WTC11 (cell line): ENCODE results near the gene TMEM169. TPM values are rescaled to one million over a fixed set of nuclear protein-coding genes. Genes with fewer than 3 reads are reported as not detected.

Experiments used
- ATAC-seq: fragments of 200-7000 bp; cut with Tn5 transposase; 2 replicates; pipeline ENCODE4 v1.10.0; 2021; ENCODE audit warnings: mild to moderate bottlenecking, moderate library complexity
- CTCF ChIA-PET: fragments of 300-600 bp; sonication (Branson Sonifier 250); formaldehyde crosslinking; loops from one replicate; lab custom pipeline; 2021; ENCODE audit warnings: antibody characterized with exemption; lab: Charles Lee
- POLR2A ChIA-PET: fragments of 350-600 bp; sonication (Branson Sonifier 250); formaldehyde crosslinking; loops from one replicate; lab custom pipeline; 2021; ENCODE audit warnings: antibody characterized with exemption; lab: Charles Lee
- DNase-seq: peaks from one replicate; pipeline ENCODE4 v3.0.0; 2021; ENCODE audit warnings: low spot score
- H3K27ac Mint-ChIP-seq: 2 replicates; pipeline ENCODE4 v1.8.0; 2021; ENCODE audit warnings: mixed read lengths
- H3K27me3 Mint-ChIP-seq: 2 replicates; pipeline ENCODE4 v1.8.0; 2021; ENCODE audit warnings: low read depth, mild to moderate bottlenecking, moderate library complexity, mixed read lengths
- H3K36me3 Mint-ChIP-seq: 2 replicates; pipeline ENCODE4 v1.8.0; 2021; ENCODE audit warnings: mixed read lengths
- H3K4me1 Mint-ChIP-seq: 2 replicates; pipeline ENCODE4 v1.8.0; 2022; ENCODE audit warnings: mixed read lengths
- H3K4me3 Mint-ChIP-seq: 2 replicates; pipeline ENCODE4 v1.8.0; 2021; ENCODE audit warnings: mild to moderate bottlenecking, moderate library complexity, mixed read lengths
- H3K9me3 Mint-ChIP-seq: 2 replicates; pipeline ENCODE4 v1.8.0; 2021; ENCODE audit warnings: mixed read lengths
- ATF3 ChIP-seq: sonication (generic); formaldehyde crosslinking; conservative IDR thresholded peaks from 2 replicates; pipeline ENCODE4 v1.8.1; 2022; ENCODE audit warnings: mild to moderate bottlenecking, missing genetic modification reagents
- CBFB ChIP-seq: sonication (generic); formaldehyde crosslinking; IDR thresholded peaks from 2 replicates; pipeline ENCODE4 v1.8.1; 2022; ENCODE audit warnings: mild to moderate bottlenecking, low read depth, missing genetic modification reagents
- E2F4 ChIP-seq: sonication (generic); formaldehyde crosslinking; IDR thresholded peaks from 2 replicates; pipeline ENCODE4 v1.8.1; 2022; ENCODE audit warnings: low read depth, mild to moderate bottlenecking, moderate library complexity, missing genetic modification reagents, borderline replicate concordance
- ELF4 ChIP-seq: sonication (generic); formaldehyde crosslinking; IDR thresholded peaks from 2 replicates; pipeline ENCODE4 v1.8.1; 2022; ENCODE audit warnings: low read depth, mild to moderate bottlenecking, moderate library complexity, missing genetic modification reagents
- ETV6 ChIP-seq: sonication (generic); formaldehyde crosslinking; IDR thresholded peaks from 2 replicates; pipeline ENCODE4 v1.8.1; 2022; ENCODE audit warnings: mild to moderate bottlenecking, missing genetic modification reagents
- FOXP4 ChIP-seq: sonication (generic); formaldehyde crosslinking; IDR thresholded peaks from 2 replicates; pipeline ENCODE4 v1.8.0; 2022; ENCODE audit warnings: mild to moderate bottlenecking, missing genetic modification reagents
- GABPB1 ChIP-seq: sonication (generic); formaldehyde crosslinking; IDR thresholded peaks from 2 replicates; pipeline ENCODE4 v1.8.1; 2023; ENCODE audit warnings: mild to moderate bottlenecking, missing genetic modification reagents
- HMGA2 ChIP-seq: fragments of 250-450 bp; sonication (Bioruptor Pico); IDR thresholded peaks from 2 replicates; pipeline ENCODE4 v1.4.0; 2021; ENCODE audit warnings: mild to moderate bottlenecking, moderate library complexity
- HMGXB4 ChIP-seq: sonication (generic); formaldehyde crosslinking; IDR thresholded peaks from 2 replicates; pipeline ENCODE4 v1.8.1; 2023; ENCODE audit warnings: mild to moderate bottlenecking, moderate library complexity, missing genetic modification reagents
- IRF2 ChIP-seq: sonication (generic); formaldehyde crosslinking; IDR thresholded peaks from 2 replicates; pipeline ENCODE4 v1.8.0; 2022; ENCODE audit warnings: low read depth, missing genetic modification reagents, borderline replicate concordance
- NFYB ChIP-seq: sonication (generic); formaldehyde crosslinking; conservative IDR thresholded peaks from 2 replicates; pipeline ENCODE4 v1.8.0; 2022; ENCODE audit warnings: low read depth, missing genetic modification reagents
- OVOL2 ChIP-seq: fragments of 250-450 bp; sonication (Bioruptor Pico); IDR thresholded peaks from 2 replicates; pipeline ENCODE4 v1.9.0; 2021; ENCODE audit warnings: mild to moderate bottlenecking, borderline replicate concordance
- RORB ChIP-seq: fragments of 250-450 bp; sonication (Bioruptor Pico); IDR thresholded peaks from 2 replicates; pipeline ENCODE4 v1.9.0; 2021; ENCODE audit warnings: mild to moderate bottlenecking
- SMAD4 ChIP-seq: sonication (generic); formaldehyde crosslinking; IDR thresholded peaks from 2 replicates; pipeline ENCODE4 v1.8.0; 2022; ENCODE audit warnings: mild to moderate bottlenecking, missing genetic modification reagents
- SOX15 ChIP-seq: fragments of 250-450 bp; sonication (Bioruptor Pico); IDR thresholded peaks from 2 replicates; pipeline ENCODE4 v1.9.0; 2021; ENCODE audit warnings: mild to moderate bottlenecking
- SP1 ChIP-seq: sonication (generic); formaldehyde crosslinking; conservative IDR thresholded peaks from 2 replicates; pipeline ENCODE4 v1.8.1; 2022; ENCODE audit warnings: missing genetic modification reagents
- STAT6 ChIP-seq: sonication (generic); formaldehyde crosslinking; conservative IDR thresholded peaks from 2 replicates; pipeline ENCODE4 v1.8.1; 2023; ENCODE audit warnings: mild to moderate bottlenecking, low read depth, missing genetic modification reagents, moderate library complexity
- TEAD4 ChIP-seq: sonication (generic); formaldehyde crosslinking; IDR thresholded peaks from 2 replicates; pipeline ENCODE4 v1.8.0; 2022; ENCODE audit warnings: mild to moderate bottlenecking, missing genetic modification reagents
- USF1 ChIP-seq: sonication (generic); formaldehyde crosslinking; IDR thresholded peaks from 2 replicates; pipeline ENCODE4 v1.8.0; 2022; ENCODE audit warnings: mild to moderate bottlenecking, missing genetic modification reagents
- ZNF138 ChIP-seq: sonication (generic); formaldehyde crosslinking; conservative IDR thresholded peaks from 2 replicates; pipeline ENCODE4 v1.8.1; 2022; ENCODE audit warnings: mild to moderate bottlenecking, moderate library complexity, missing genetic modification reagents
- ZNF317 ChIP-seq: sonication (generic); formaldehyde crosslinking; IDR thresholded peaks from 2 replicates; pipeline ENCODE4 v1.8.1; 2023; ENCODE audit warnings: low read depth, mild to moderate bottlenecking, moderate library complexity, missing genetic modification reagents, borderline replicate concordance
- ZNF532 ChIP-seq: fragments of 250-450 bp; sonication (Bioruptor Pico); IDR thresholded peaks from 2 replicates; pipeline ENCODE4 v1.9.0; 2021; ENCODE audit warnings: mild to moderate bottlenecking, borderline replicate concordance
- ZNF671 ChIP-seq: fragments of 250-450 bp; sonication (Bioruptor Pico); IDR thresholded peaks from 2 replicates; pipeline ENCODE4 v1.8.0; 2021; ENCODE audit warnings: mild to moderate bottlenecking
- total RNA-seq: library from RNA; stranded (reverse); gene quantifications from 3 replicates; pipeline ENCODE4 v1.2.3, GENCODE V29; 2021

Gene TMEM169
- total RNA-seq, 1 experiment from 2014 or later, result 1.8 TPM

GRCh38 chr2:216119146-216119545 lies 37.4 kb downstream of the TMEM169 start:
- POLR2A ChIA-PET, result no interaction called here
- DNase-seq (no peak), ATAC-seq (no peak)
- H3K36me3 Mint-ChIP-seq, result peaks cover 92% of the 10 kb centered on the region
- CTCF ChIA-PET, result no interaction called here
- H3K9me3 Mint-ChIP-seq, result no peaks in the 10 kb centered on the region
- TF ChIP-seq NFYB (CRISPR knock-in tag) (no peak), ZNF671 (CRISPR knock-in tag) (no peak), RORB (CRISPR knock-in tag) (no peak), SOX15 (CRISPR knock-in tag) (no peak)
- no peak overlapping the region for H3K4me3 Mint-ChIP-seq
- peaks cover 16% of the 10 kb centered on the region for H3K4me1 Mint-ChIP-seq
- peak overlapping the region; percentile 77; the same call in 1 of the 2 replicates for H3K27ac Mint-ChIP-seq
- H3K27me3 Mint-ChIP-seq, result no peaks in the 10 kb centered on the region

- H3K27ac Mint-ChIP-seq, result peak overlapping the region; percentile 22; the same call in 1 of the 2 replicates
- POLR2A ChIA-PET, result no interaction called here
- ATAC-seq (no peak), DNase-seq (no peak)
- CTCF ChIA-PET, result no interaction called here
- no peaks in the 10 kb centered on the region for H3K9me3 Mint-ChIP-seq
- no peaks in the 10 kb centered on the region for H3K27me3 Mint-ChIP-seq
- TF ChIP-seq TEAD4 (CRISPR knock-in tag) (no peak), GABPB1 (no peak), ELF4 (no peak), ZNF317 (CRISPR knock-in tag) (no peak), FOXP4 (CRISPR knock-in tag) (no peak), ZNF532 (no peak), OVOL2 (CRISPR knock-in tag) (no peak), CBFB (CRISPR knock-in tag) (no peak), STAT6 (CRISPR knock-in tag) (no peak), ZNF138 (CRISPR knock-in tag) (no peak), SMAD4 (no peak), IRF2 (CRISPR knock-in tag) (no peak), SP1 (CRISPR knock-in tag) (no peak), ETV6 (CRISPR knock-in tag) (no peak), HMGA2 (CRISPR knock-in tag) (no peak), ATF3 (CRISPR knock-in tag) (no peak), HMGXB4 (no peak), USF1 (CRISPR knock-in tag) (no peak), E2F4 (no peak)
- H3K36me3 Mint-ChIP-seq, result peaks cover 95% of the 10 kb centered on the region
- H3K4me3 Mint-ChIP-seq, result no peak overlapping the region
- H3K4me1 Mint-ChIP-seq, result peaks cover 11% of the 10 kb centered on the region
These were observed 38.3 kb downstream of the TMEM169 start for GRCh38 chr2:216119986-216120385.
